HCT116 (cell line): Measurements from ENCODE around the gene NEK7.

Experiments
- ELF1 ChIP-seq: IDR thresholded peaks from 2 replicates; pipeline ENCODE4 v1.6.1; 2012; ENCODE audit warnings: low read depth, borderline replicate concordance
- EZH2 ChIP-seq: fragments of 200-600 bp; sonication (generic); IDR thresholded peaks from 2 replicates; pipeline ENCODE4 v1.6.1; 2017; ENCODE audit warnings: antibody characterized with exemption, mixed run types
- POLR2A ChIP-seq: IDR thresholded peaks from 2 replicates; pipeline ENCODE4 v1.7.0; 2011; ENCODE audit warnings: borderline replicate concordance; ENCODE audit not compliant: insufficient read depth, insufficient read length; ENCODE audit errors: extremely low read depth
- SP1 ChIP-seq: IDR thresholded peaks from 2 replicates; pipeline ENCODE4 v1.6.1; 2012; ENCODE audit warnings: low read depth
- ZNF274 ChIP-seq: fragments of 200-500 bp; sonication (Bioruptor generic); IDR thresholded peaks from 2 replicates; pipeline ENCODE4 v1.6.1; 2014; ENCODE audit warnings: mild to moderate bottlenecking, low read depth, low read length, inconsistent platforms
- TF ChIP-seq, protein P1 (sequence below), 3 experiments: fragments of 200-600 bp in 1 of 3; sonication (generic) in 1 of 3; IDR thresholded peaks in 2 of 3; conservative IDR thresholded peaks in 1 of 3; 2 replicates each; pipeline ENCODE4 v1.5.1; 2012 to 2017; ENCODE audit warnings: low read depth in 2 of 3, low read length in 2 of 3, antibody characterized with exemption in 1 of 3, borderline replicate concordance in 1 of 3, control low read depth in 1 of 3, mild to moderate bottlenecking in 1 of 3, mixed read lengths in 1 of 3, mixed run types in 1 of 3, moderate library complexity in 1 of 3; ENCODE audit not compliant: insufficient read depth in 1 of 3
- TF ChIP-seq, protein P2 (sequence below): IDR thresholded peaks from 2 replicates; pipeline ENCODE4 v1.6.1; 2011; ENCODE audit warnings: mild to moderate bottlenecking, low read length, moderate library complexity; ENCODE audit not compliant: insufficient replicate concordance; ENCODE audit errors: extremely low read depth
- TF ChIP-seq, protein P3 (sequence below): IDR thresholded peaks from 2 replicates; pipeline ENCODE4 v1.6.1; 2012; ENCODE audit warnings: low read depth
- TF ChIP-seq, protein P4 (sequence below): IDR thresholded peaks from 2 replicates; pipeline ENCODE4 v1.6.1; 2012

DNA sequence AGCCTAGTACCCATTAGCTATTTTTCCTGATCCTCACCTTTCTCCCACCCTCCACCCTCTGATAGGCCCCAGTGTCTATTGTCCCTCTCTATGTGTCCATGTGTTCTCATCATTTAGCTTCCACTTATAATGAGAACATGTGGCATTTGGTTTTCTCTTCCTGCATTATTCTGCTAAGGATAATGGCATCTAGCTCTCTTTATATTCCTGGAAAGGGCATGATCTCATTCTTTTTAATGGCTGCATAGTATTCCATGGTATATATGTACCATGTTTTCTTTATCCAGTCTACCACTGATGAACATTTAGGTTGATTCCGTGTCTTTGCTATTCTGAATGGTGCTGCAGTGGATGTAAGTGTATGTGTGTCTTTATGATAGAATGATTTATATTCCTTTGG is 178.9 kb downstream of the NEK7 start:
- TF ChIP-seq, protein P1, sequence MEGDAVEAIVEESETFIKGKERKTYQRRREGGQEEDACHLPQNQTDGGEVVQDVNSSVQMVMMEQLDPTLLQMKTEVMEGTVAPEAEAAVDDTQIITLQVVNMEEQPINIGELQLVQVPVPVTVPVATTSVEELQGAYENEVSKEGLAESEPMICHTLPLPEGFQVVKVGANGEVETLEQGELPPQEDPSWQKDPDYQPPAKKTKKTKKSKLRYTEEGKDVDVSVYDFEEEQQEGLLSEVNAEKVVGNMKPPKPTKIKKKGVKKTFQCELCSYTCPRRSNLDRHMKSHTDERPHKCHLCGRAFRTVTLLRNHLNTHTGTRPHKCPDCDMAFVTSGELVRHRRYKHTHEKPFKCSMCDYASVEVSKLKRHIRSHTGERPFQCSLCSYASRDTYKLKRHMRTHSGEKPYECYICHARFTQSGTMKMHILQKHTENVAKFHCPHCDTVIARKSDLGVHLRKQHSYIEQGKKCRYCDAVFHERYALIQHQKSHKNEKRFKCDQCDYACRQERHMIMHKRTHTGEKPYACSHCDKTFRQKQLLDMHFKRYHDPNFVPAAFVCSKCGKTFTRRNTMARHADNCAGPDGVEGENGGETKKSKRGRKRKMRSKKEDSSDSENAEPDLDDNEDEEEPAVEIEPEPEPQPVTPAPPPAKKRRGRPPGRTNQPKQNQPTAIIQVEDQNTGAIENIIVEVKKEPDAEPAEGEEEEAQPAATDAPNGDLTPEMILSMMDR (IDR thresholded peaks at IDR 0.05 in 2 of 3, conservative IDR thresholded peaks at IDR 0.05 in 1 of 3; ENCODE audit: borderline replicate concordance in 1 of 3, insufficient read depth in 1 of 3, low read depth in 2 of 3, low read length in 2 of 3) = no peak
- TF ChIP-seq, protein P2, sequence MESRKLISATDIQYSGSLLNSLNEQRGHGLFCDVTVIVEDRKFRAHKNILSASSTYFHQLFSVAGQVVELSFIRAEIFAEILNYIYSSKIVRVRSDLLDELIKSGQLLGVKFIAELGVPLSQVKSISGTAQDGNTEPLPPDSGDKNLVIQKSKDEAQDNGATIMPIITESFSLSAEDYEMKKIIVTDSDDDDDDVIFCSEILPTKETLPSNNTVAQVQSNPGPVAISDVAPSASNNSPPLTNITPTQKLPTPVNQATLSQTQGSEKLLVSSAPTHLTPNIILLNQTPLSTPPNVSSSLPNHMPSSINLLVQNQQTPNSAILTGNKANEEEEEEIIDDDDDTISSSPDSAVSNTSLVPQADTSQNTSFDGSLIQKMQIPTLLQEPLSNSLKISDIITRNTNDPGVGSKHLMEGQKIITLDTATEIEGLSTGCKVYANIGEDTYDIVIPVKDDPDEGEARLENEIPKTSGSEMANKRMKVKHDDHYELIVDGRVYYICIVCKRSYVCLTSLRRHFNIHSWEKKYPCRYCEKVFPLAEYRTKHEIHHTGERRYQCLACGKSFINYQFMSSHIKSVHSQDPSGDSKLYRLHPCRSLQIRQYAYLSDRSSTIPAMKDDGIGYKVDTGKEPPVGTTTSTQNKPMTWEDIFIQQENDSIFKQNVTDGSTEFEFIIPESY = no peak
- TF ChIP-seq EZH2 = no peak
- TF ChIP-seq ZNF274 = no peak
- TF ChIP-seq, protein P3, sequence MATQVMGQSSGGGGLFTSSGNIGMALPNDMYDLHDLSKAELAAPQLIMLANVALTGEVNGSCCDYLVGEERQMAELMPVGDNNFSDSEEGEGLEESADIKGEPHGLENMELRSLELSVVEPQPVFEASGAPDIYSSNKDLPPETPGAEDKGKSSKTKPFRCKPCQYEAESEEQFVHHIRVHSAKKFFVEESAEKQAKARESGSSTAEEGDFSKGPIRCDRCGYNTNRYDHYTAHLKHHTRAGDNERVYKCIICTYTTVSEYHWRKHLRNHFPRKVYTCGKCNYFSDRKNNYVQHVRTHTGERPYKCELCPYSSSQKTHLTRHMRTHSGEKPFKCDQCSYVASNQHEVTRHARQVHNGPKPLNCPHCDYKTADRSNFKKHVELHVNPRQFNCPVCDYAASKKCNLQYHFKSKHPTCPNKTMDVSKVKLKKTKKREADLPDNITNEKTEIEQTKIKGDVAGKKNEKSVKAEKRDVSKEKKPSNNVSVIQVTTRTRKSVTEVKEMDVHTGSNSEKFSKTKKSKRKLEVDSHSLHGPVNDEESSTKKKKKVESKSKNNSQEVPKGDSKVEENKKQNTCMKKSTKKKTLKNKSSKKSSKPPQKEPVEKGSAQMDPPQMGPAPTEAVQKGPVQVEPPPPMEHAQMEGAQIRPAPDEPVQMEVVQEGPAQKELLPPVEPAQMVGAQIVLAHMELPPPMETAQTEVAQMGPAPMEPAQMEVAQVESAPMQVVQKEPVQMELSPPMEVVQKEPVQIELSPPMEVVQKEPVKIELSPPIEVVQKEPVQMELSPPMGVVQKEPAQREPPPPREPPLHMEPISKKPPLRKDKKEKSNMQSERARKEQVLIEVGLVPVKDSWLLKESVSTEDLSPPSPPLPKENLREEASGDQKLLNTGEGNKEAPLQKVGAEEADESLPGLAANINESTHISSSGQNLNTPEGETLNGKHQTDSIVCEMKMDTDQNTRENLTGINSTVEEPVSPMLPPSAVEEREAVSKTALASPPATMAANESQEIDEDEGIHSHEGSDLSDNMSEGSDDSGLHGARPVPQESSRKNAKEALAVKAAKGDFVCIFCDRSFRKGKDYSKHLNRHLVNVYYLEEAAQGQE = no peak
- no peak for TF ChIP-seq POLR2A
- TF ChIP-seq, protein P4, sequence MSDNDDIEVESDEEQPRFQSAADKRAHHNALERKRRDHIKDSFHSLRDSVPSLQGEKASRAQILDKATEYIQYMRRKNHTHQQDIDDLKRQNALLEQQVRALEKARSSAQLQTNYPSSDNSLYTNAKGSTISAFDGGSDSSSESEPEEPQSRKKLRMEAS = no peak
- no peak for TF ChIP-seq SP1
- TF ChIP-seq ELF1 = no peak
